Adrenal gland (tissue), 12 donors: ENCODE measurements around the gene ZBTB7C. TPM values are rescaled to one million over a fixed set of nuclear protein-coding genes. Genes with fewer than 3 reads are reported as not detected.

ENCODE experiments used
- DNase-seq, 7 donors: peaks; one replicate each; pipeline ENCODE4 v3.0.0-alpha.2; 2019 to 2020
- H3K27ac ChIP-seq, 5 donors: fragments of 200-600 bp; sonication (generic) in 4 of 5; 1 replicate in 3 of 5; 2 replicates in 2 of 5; pipeline versions ENCODE4 v1.5.1 to v1.8.0; 2016 to 2020; ENCODE audit warnings: mild to moderate bottlenecking in 1 of 5
- H3K27me3 ChIP-seq: fragments of 200-600 bp; 2 replicates; pipeline ENCODE4 v1.8.0; 2021
- H3K36me3 ChIP-seq, 2 donors: fragments of 200-600 bp; replicated peaks in 1 of 2; 1 replicate in 1 of 2; 2 replicates in 1 of 2; pipeline versions ENCODE4 v1.5.1 to v1.8.0; 2018 to 2022
- H3K4me1 ChIP-seq, 2 donors: fragments of 200-600 bp; replicated peaks in 1 of 2; 1 replicate in 1 of 2; 2 replicates in 1 of 2; pipeline versions ENCODE4 v1.5.1 to v1.8.0; 2018 to 2021
- H3K4me3 ChIP-seq, 4 donors: fragments of 200-600 bp; sonication (generic) in 3 of 4; one replicate each; pipeline ENCODE4 v1.5.1; 2016 to 2018
- H3K9me3 ChIP-seq, 3 donors: fragments of 200-600 bp; sonication (generic) in 1 of 3; replicated peaks in 1 of 3; 1 replicate in 2 of 3; 2 replicates in 1 of 3; pipeline versions ENCODE4 v1.5.1 to v1.8.0; 2016 to 2021
- POLR2A ChIP-seq, 2 donors: fragments of 450-650 bp; IDR thresholded peaks; one replicate each; pipeline ENCODE4 v1.6.1; 2017; ENCODE audit warnings: antibody characterized with exemption in 2 of 2, mild to moderate bottlenecking in 2 of 2, moderate library complexity in 1 of 2
- WGBS, 4 donors: extraction: QIAGEN DNeasy Blood & Tissue Kit in 2 of 4; methylation state at CpG; one replicate each; pipeline versions ENCODE4 v1.1.5 to v1.1.7; 2013 to 2017; 5-methylcytosine and 5-hydroxymethylcytosine counted together
- intact Hi-C, 2 donors: fragments of 100-400 bp; cut with DNase I; formaldehyde crosslinking; loops; one replicate each; pipeline versions ENCODE4 v1.14.1 to v1.15.0; 2022 to 2023
- polyA plus RNA-seq, 3 donors: library from polyadenylated mRNA; stranded (reverse); fragments of 200-250 nt in 2 of 3; fragments of 350-450 nt in 1 of 3; fragmentation: Illumina TruSeq in 1 of 3; extraction: RNeasy Lipid Tissue Mini Kit (QIAGEN cat#74804) in 1 of 3; gene quantifications; one replicate each; pipeline ENCODE4 v1.2.3, GENCODE V29; 2013 to 2014
- total RNA-seq, 9 donors: library from RNA; depleted of rRNA in 4 of 9; stranded (reverse); fragments of >200 nt in 4 of 9; fragments of 120-200 nt in 1 of 9; fragmentation: NEBNext Ultra II Directional in 1 of 9; extraction: Animal tissue kit (Norgen Biotek cat#: 25700) in 1 of 9; gene quantifications; one replicate each; pipeline versions ENCODE4 v1.1.0 to v1.2.4, GENCODE V29; 2013 to 2023
- TF ChIP-seq, protein P1 (sequence below), 6 experiments: fragments of 450-650 bp in 4 of 6; fragments of 200-600 bp in 2 of 6; sonication (generic) in 1 of 6; IDR thresholded peaks; 1 replicate in 5 of 6; 2 replicates in 1 of 6; pipeline versions ENCODE4 v1.5.1 to v1.8.0; 2016 to 2021; ENCODE audit warnings: antibody characterized with exemption in 6 of 6, mild to moderate bottlenecking in 2 of 6, moderate library complexity in 1 of 6
- donor health status: healthy with polysubstance abuse.
- donor health status: Bipolar disorder and iron deficiency.
- donor health status: DM: yes; HTN: yes; CAD: no.
- donor health status: DM: no; HTN: no; CAD: no.
- donor health status: DM: no; HTN: no; CAD: no.
- donor health status: DM: yes; HTN: yes; CAD: no.

The ZBTB7C gene
- total and polyA plus RNA-seq, 12 donors: 5.2 to 42.8 (median 26.8) TPM

DNA sequence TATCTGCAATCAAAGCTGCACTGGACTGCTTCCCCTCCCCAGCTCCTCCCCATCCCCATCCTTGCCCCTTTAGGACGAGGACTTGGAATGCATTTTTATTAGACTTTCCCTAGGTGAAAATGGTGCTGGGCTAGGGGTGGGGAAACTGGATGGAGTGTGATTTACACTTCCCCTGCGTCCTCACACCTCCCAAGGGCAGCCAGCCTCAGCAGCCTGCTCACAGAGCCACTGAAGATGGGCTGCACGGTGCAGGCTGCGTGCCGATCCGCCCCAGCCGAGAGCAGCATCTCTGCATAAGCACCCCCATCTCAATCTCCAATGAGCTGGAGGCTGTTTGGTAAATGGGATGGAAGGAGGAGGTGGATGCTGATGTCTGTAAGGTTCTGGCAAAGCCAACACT is 87.6 kb downstream of the ZBTB7C start:
- TF ChIP-seq POLR2A (IDR thresholded peaks at IDR 0.05): no peak
- TF ChIP-seq, protein P1, sequence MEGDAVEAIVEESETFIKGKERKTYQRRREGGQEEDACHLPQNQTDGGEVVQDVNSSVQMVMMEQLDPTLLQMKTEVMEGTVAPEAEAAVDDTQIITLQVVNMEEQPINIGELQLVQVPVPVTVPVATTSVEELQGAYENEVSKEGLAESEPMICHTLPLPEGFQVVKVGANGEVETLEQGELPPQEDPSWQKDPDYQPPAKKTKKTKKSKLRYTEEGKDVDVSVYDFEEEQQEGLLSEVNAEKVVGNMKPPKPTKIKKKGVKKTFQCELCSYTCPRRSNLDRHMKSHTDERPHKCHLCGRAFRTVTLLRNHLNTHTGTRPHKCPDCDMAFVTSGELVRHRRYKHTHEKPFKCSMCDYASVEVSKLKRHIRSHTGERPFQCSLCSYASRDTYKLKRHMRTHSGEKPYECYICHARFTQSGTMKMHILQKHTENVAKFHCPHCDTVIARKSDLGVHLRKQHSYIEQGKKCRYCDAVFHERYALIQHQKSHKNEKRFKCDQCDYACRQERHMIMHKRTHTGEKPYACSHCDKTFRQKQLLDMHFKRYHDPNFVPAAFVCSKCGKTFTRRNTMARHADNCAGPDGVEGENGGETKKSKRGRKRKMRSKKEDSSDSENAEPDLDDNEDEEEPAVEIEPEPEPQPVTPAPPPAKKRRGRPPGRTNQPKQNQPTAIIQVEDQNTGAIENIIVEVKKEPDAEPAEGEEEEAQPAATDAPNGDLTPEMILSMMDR (IDR thresholded peaks at IDR 0.05): no peak
- peaks cover 13 to 18% of the 10 kb centered on the region in 2 donors for H3K4me1 ChIP-seq
- H3K27me3 ChIP-seq: no peaks in the 10 kb centered on the region
- intact Hi-C loops: no loop called here
- no peak overlapping the region for H3K4me3 ChIP-seq
- WGBS, 4 donors: 90 to 97% (median 95%) methylated on average over 7 of the region's 7 CpGs
- DNase-seq: no peak
- H3K36me3 ChIP-seq: no peaks in the 10 kb centered on the region
- H3K27ac ChIP-seq: no peak overlapping the region
- no peaks in the 10 kb centered on the region for H3K9me3 ChIP-seq

DNA sequence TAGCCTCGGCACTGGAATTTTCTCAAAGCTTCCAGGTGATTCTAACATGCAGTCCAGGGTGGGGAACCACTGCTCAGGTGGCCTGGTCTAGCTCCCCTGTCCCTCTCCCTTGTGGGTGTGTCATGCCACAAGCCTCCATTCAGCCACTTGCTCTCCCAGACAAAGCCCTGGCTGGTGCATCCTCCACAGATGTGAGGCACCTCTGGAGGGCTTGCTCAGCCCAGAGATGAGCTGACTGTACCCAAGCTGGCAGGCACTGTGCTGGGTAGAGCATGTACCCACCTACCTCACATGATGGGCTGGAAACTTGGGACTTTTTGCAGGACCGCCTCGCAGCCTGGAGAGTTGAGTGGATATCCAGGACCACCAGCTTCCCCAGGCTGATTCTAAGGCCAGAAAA is 88.1 kb downstream of the ZBTB7C start:
- Histone ChIP-seq H3K4me3 (no peak overlapping the region), H3K27ac (peak overlapping the region in 1 of 5 donors; percentile 87), H3K36me3 (no peaks in the 10 kb centered on the region), H3K9me3 (no peaks in the 10 kb centered on the region), H3K27me3 (no peaks in the 10 kb centered on the region), H3K4me1 (peaks cover 13 to 18% of the 10 kb centered on the region in 2 donors)
- 91 to 100% (median 99%) methylated on average over 1 to 3 of the region's 3 CpGs for WGBS, 4 donors
- DNase-seq: no peak
- intact Hi-C loops: no loop called here
- TF ChIP-seq, protein P1 (IDR thresholded peaks at IDR 0.05): no peak

DNA sequence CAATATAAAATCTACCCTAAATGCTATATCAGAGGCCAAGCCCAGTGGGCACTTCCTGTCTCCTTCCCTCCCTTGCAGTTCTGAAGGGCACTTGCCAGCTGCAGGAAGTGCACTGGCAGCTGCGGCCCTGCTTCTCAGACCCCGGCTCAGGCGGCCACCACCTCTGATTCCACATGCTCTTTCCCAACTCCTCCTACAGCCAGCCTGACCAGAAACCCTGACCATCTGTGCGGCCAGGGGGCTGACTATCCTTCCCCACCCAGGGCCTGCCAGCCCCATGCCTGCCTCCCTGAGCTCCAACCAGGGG is 88.6 kb downstream of the ZBTB7C start:
- DNase-seq: no peak
- TF ChIP-seq, protein P1 (IDR thresholded peaks at IDR 0.05): no peak
- no peak for TF ChIP-seq POLR2A (IDR thresholded peaks at IDR 0.05)
- no peaks in the 10 kb centered on the region for H3K36me3 ChIP-seq
- H3K4me3 ChIP-seq: no peak overlapping the region
- WGBS, 4 donors: 45 to 75% (median 62%) methylated on average over 4 of the region's 4 CpGs
- H3K27me3 ChIP-seq: no peaks in the 10 kb centered on the region
- H3K9me3 ChIP-seq: no peaks in the 10 kb centered on the region
- intact Hi-C loops: no loop called here
- peaks cover 13 to 18% of the 10 kb centered on the region in 2 donors for H3K4me1 ChIP-seq
- H3K27ac ChIP-seq: peak overlapping the region in 2 of 5 donors; percentile 69 to 87

DNA sequence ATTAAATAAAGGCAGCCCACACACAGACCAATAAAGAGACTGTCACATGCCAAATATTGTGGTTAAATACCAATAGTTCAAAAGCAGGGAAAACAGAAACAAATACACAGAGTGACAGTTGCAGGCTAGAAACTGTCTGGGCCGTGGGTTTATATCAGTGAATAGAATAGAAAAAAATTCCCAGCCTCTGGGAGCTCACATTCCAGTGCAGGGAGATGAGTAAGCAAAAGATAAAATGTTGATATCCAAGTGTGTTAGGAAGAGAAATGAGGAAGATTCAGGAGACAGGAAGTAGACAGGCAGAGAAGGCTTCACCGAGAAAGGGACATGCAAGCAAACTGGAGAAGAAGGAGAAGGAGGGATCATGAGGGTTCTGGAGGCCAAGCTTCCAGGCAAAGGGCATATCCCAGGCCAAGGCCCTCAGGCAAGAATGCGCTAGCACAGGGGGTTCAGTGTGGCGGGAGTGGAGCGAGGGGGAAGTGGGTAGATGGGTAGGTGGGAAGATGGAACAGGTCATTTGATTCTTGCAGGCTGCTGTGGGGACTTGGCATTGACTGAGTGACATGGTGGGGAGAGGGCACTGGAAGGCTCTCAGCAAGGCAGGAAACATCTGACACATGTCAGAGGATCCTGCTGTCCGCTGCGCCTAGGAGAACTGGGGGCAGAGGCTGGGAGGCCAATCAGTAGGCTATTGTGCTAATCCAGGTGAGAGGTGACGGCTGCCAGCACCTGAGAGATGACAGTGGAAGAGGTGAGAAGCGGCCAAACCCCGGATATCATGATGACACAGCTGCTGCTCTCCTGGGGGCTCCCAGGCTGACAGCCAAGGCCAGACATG is 89.2 kb downstream of the ZBTB7C start:
- intact Hi-C loops: loop anchor here in 1 of 2 donors (10.0 kb wide), 1 partner anchor 55 kb away; no protein-coding TSS in a partner anchor
- peaks cover 13 to 18% of the 10 kb centered on the region in 2 donors for H3K4me1 ChIP-seq
- H3K27ac ChIP-seq: peak overlapping the region in 4 of 5 donors; percentile 33 to 87 (median 62)
- TF ChIP-seq POLR2A (IDR thresholded peaks at IDR 0.05): no peak
- TF ChIP-seq, protein P1 (IDR thresholded peaks at IDR 0.05): no peak
- H3K27me3 ChIP-seq: no peaks in the 10 kb centered on the region
- peak overlapping the region in 1 of 4 donors; percentile 15 for H3K4me3 ChIP-seq
- no peak for DNase-seq
- 50 to 69% (median 66%) methylated on average over 10 of the region's 10 CpGs for WGBS, 4 donors
- H3K9me3 ChIP-seq: no peaks in the 10 kb centered on the region
- H3K36me3 ChIP-seq: no peaks in the 10 kb centered on the region
